ENCODE data around the gene FURIN.

Gene FURIN

DNA sequence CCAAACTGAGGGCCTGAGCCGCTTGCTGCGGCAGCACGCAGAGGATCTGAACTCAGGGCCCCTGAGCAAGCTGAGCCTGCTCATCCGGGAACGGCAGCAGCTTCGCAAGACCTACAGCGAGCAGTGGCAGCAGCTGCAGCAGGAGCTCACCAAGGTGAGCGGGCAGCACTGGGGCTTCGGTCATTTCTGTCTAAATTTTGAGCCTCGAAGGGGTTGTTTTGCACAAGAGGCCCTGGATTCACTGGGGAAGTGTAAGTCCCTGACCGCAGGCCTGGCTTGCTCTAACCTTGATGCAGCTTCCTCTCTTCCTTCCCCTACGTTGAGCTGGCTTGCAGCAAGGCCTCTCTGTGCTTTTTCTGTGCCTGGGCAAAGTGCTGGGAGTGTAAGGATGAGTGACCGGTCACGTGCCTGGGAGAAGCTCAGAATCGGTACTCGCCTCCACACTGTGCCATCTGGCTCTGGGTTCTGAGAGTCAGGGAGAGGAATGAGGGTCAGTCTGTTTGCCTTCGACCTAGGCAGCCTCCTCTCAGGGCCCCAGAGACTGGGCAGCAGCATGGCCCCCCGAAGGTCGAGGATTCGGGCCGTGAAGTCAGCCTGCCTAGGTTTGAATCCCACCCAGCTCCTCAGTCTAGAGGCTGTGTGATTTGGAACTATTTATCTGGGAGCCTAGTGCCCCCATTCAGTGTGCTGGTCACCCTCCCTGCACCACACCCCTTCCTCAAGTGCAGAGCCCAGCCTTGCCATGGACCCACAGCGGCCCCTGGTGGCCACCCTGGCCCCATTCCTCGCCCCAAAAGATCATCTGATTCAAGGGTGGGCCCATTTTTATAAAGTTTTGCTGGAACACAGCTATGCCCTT lies 17.3 kb downstream of the FURIN start (continued):
- TF ChIP-seq, protein P1, sequence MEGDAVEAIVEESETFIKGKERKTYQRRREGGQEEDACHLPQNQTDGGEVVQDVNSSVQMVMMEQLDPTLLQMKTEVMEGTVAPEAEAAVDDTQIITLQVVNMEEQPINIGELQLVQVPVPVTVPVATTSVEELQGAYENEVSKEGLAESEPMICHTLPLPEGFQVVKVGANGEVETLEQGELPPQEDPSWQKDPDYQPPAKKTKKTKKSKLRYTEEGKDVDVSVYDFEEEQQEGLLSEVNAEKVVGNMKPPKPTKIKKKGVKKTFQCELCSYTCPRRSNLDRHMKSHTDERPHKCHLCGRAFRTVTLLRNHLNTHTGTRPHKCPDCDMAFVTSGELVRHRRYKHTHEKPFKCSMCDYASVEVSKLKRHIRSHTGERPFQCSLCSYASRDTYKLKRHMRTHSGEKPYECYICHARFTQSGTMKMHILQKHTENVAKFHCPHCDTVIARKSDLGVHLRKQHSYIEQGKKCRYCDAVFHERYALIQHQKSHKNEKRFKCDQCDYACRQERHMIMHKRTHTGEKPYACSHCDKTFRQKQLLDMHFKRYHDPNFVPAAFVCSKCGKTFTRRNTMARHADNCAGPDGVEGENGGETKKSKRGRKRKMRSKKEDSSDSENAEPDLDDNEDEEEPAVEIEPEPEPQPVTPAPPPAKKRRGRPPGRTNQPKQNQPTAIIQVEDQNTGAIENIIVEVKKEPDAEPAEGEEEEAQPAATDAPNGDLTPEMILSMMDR (tag by site-specific recombination; IDR thresholded peaks at IDR 0.05) = peak; percentile 94
- TF ChIP-seq, protein P2, sequence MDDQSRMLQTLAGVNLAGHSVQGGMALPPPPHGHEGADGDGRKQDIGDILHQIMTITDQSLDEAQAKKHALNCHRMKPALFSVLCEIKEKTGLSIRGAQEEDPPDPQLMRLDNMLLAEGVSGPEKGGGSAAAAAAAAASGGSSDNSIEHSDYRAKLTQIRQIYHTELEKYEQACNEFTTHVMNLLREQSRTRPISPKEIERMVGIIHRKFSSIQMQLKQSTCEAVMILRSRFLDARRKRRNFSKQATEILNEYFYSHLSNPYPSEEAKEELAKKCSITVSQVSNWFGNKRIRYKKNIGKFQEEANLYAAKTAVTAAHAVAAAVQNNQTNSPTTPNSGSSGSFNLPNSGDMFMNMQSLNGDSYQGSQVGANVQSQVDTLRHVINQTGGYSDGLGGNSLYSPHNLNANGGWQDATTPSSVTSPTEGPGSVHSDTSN (CRISPR knock-in tag; IDR thresholded peaks at IDR 0.05) = 0 out of 2 replicates have a peak, but pooled peaks have one; percentile 27
- TF ChIP-seq KLF16 (tag by site-specific recombination; IDR thresholded peaks at IDR 0.05) (peak; percentile 25; the same call in 1 of the 2 replicates), KLF9 (tag by site-specific recombination; IDR thresholded peaks at IDR 0.05; ENCODE audit: low read depth) (peak; percentile 85), ZNF830 (tag by site-specific recombination; IDR thresholded peaks at IDR 0.05; ENCODE audit: low read depth) (no peak), ZNF2 (tag by site-specific recombination; IDR thresholded peaks at IDR 0.05) (peak; percentile 81; the same call in 1 of the 2 replicates), ZBTB17 (tag by site-specific recombination; IDR thresholded peaks at IDR 0.05) (peak; percentile 76), ZFP69B (tag by site-specific recombination; IDR thresholded peaks at IDR 0.05) (peak; percentile 92)
- TF ChIP-seq, protein P3, sequence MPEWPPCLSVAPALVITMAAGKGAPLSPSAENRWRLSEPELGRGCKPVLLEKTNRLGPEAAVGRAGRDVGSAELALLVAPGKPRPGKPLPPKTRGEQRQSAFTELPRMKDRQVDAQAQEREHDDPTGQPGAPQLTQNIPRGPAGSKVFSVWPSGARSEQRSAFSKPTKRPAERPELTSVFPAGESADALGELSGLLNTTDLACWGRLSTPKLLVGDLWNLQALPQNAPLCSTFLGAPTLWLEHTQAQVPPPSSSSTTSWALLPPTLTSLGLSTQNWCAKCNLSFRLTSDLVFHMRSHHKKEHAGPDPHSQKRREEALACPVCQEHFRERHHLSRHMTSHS (tag by site-specific recombination; IDR thresholded peaks at IDR 0.05) = no peak

DNA sequence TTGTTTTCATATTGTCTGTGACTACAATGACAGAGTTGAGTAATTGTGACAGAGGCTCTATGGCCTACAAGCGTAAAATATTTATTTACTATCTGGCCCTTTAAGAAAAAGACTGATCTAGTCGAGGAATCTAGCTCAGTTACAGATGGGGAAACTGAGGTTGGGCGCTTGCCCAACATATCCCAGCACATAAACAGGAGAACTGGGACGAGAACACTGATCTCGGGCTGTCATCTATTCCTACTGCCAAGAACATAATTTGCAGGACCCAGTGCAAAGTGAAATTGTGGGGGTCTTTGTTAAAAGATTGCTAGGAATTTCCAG lies 17.9 kb downstream of the FURIN start:
- POLR2A ChIA-PET = interaction anchor here (1.0 to 1.6 kb wide), 5 partner anchors 9 to 238 kb away, joined by 3 to 6 read pairs (median 4); partner anchors contain the start of genes BLM and MAN2A2
- CTCF ChIA-PET = interaction anchor here (0.6 to 4.0 kb wide), 79 partner anchors 9 to 1197 kb away, joined by 3 to 44 read pairs (median 5); partner anchors contain the start of genes BLM, FURIN, HDDC3 and UNC45A
- Histone ChIP-seq H3K4me3 (ENCODE audit: low read depth, low read length) (no peak overlapping the region), H3K4me1 (ENCODE audit: control insufficient read depth, insufficient read depth, low read length) (no peaks in the 10 kb centered on the region), H3K36me3 (ENCODE audit: control insufficient read depth in 2 of 2, insufficient read depth in 1 of 2, low read length in 2 of 2) (peaks cover 0 to 18% of the 10 kb centered on the region in 2 experiments; a peak in 1 of 3 replicates), H3K9me3 (ENCODE audit: control insufficient read depth, insufficient read depth, low read depth, low read length) (no peaks in the 10 kb centered on the region), H3K27ac (ENCODE audit: extremely low read depth, low read depth, low read length) (no peak overlapping the region)
- TF ChIP-seq, protein P4, sequence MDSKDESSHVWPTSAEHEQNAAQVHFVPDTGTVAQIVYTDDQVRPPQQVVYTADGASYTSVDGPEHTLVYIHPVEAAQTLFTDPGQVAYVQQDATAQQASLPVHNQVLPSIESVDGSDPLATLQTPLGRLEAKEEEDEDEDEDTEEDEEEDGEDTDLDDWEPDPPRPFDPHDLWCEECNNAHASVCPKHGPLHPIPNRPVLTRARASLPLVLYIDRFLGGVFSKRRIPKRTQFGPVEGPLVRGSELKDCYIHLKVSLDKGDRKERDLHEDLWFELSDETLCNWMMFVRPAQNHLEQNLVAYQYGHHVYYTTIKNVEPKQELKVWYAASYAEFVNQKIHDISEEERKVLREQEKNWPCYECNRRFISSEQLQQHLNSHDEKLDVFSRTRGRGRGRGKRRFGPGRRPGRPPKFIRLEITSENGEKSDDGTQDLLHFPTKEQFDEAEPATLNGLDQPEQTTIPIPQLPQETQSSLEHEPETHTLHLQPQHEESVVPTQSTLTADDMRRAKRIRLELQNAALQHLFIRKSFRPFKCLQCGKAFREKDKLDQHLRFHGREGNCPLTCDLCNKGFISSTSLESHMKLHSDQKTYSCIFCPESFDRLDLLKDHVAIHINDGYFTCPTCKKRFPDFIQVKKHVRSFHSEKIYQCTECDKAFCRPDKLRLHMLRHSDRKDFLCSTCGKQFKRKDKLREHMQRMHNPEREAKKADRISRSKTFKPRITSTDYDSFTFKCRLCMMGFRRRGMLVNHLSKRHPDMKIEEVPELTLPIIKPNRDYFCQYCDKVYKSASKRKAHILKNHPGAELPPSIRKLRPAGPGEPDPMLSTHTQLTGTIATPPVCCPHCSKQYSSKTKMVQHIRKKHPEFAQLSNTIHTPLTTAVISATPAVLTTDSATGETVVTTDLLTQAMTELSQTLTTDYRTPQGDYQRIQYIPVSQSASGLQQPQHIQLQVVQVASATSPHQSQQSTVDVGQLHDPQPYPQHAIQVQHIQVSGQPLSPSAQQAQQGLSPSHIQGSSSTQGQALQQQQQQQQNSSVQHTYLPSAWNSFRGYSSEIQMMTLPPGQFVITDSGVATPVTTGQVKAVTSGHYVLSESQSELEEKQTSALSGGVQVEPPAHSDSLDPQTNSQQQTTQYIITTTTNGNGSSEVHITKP (tag by site-specific recombination; IDR thresholded peaks at IDR 0.05) = no peak
- TF ChIP-seq ZNF785 (tag by site-specific recombination; IDR thresholded peaks at IDR 0.05) = no peak
- TF ChIP-seq, protein P5, sequence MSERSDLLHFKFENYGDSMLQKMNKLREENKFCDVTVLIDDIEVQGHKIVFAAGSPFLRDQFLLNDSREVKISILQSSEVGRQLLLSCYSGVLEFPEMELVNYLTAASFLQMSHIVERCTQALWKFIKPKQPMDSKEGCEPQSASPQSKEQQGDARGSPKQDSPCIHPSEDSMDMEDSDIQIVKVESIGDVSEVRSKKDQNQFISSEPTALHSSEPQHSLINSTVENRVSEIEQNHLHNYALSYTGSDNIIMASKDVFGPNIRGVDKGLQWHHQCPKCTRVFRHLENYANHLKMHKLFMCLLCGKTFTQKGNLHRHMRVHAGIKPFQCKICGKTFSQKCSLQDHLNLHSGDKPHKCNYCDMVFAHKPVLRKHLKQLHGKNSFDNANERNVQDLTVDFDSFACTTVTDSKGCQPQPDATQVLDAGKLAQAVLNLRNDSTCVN (tag by site-specific recombination; optimal IDR thresholded peaks at IDR 0.05) = no peak
- no peak for TF ChIP-seq ZNF140 (tag by site-specific recombination; IDR thresholded peaks at IDR 0.05)
- TF ChIP-seq, protein P6, sequence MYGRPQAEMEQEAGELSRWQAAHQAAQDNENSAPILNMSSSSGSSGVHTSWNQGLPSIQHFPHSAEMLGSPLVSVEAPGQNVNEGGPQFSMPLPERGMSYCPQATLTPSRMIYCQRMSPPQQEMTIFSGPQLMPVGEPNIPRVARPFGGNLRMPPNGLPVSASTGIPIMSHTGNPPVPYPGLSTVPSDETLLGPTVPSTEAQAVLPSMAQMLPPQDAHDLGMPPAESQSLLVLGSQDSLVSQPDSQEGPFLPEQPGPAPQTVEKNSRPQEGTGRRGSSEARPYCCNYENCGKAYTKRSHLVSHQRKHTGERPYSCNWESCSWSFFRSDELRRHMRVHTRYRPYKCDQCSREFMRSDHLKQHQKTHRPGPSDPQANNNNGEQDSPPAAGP (tag by site-specific recombination; IDR thresholded peaks at IDR 0.05) = 0 out of 2 replicates have a peak, but pooled peaks have one; percentile 2

Measured in HEK293 (cell line).